Trophoblast cell (in vitro differentiated cells and primary cell): ENCODE measurements around the gene RPA3.
A peak's percentile ranks its signal among the peaks of the same experiment; 100 is the strongest.

ENCODE experiments used
- DNase-seq, 2 donors: peaks; one replicate each; pipeline ENCODE4 v3.0.0-alpha.2; 2016
- H2AFZ ChIP-seq: 2 replicates; pipeline ENCODE4 v1.6.1; 2013; ENCODE audit warnings: low read length, moderate library complexity, mild to moderate bottlenecking; ENCODE audit not compliant: insufficient read depth, poor library complexity
- H2AK5ac ChIP-seq: 2 replicates; pipeline ENCODE4 v1.6.1; 2013; ENCODE audit warnings: mild to moderate bottlenecking, low read length
- H2BK120ac ChIP-seq: 2 replicates; pipeline ENCODE4 v1.6.1; 2013; ENCODE audit warnings: low read length, mild to moderate bottlenecking, moderate library complexity; ENCODE audit not compliant: insufficient read depth, poor library complexity
- H2BK12ac ChIP-seq: 2 replicates; pipeline ENCODE4 v1.6.1; 2013; ENCODE audit warnings: mild to moderate bottlenecking, low read length, moderate library complexity
- H2BK5ac ChIP-seq: 2 replicates; pipeline ENCODE4 v1.6.1; 2013; ENCODE audit warnings: low read length, low read depth, moderate library complexity, mild to moderate bottlenecking; ENCODE audit not compliant: poor library complexity
- H3K14ac ChIP-seq: 2 replicates; pipeline ENCODE4 v1.6.1; 2013; ENCODE audit warnings: mild to moderate bottlenecking, low read length
- H3K18ac ChIP-seq: 2 replicates; pipeline ENCODE4 v1.6.1; 2013; ENCODE audit warnings: mild to moderate bottlenecking, low read length
- H3K23ac ChIP-seq: 2 replicates; pipeline ENCODE4 v1.6.1; 2013; ENCODE audit warnings: low read length
- H3K27ac ChIP-seq: 2 replicates; pipeline ENCODE4 v1.5.1; 2013; ENCODE audit warnings: low read depth, mild to moderate bottlenecking, inconsistent platforms, low read length, moderate library complexity
- H3K27me3 ChIP-seq: 2 replicates; pipeline ENCODE4 v1.6.1; 2013; ENCODE audit warnings: inconsistent platforms, mild to moderate bottlenecking, low read length, moderate library complexity; ENCODE audit not compliant: insufficient read depth
- H3K36me3 ChIP-seq, 2 experiments: 1 replicate in 1 of 2; 2 replicates in 1 of 2; pipeline ENCODE4 v1.6.1; 2013; ENCODE audit warnings: low read length in 2 of 2, mild to moderate bottlenecking in 2 of 2, moderate library complexity in 1 of 2; ENCODE audit not compliant: insufficient read depth in 2 of 2, control insufficient read depth in 1 of 2
- H3K4ac ChIP-seq: 2 replicates; pipeline ENCODE4 v1.6.1; 2013; ENCODE audit warnings: low read depth, mild to moderate bottlenecking, low read length, moderate library complexity
- H3K4me1 ChIP-seq, 2 experiments: 1 replicate in 1 of 2; 2 replicates in 1 of 2; pipeline ENCODE4 v1.6.1; 2013; ENCODE audit warnings: low read length in 2 of 2, mild to moderate bottlenecking in 2 of 2, moderate library complexity in 1 of 2; ENCODE audit not compliant: insufficient read depth in 2 of 2, control insufficient read depth in 1 of 2
- H3K4me2 ChIP-seq: 2 replicates; pipeline ENCODE4 v1.6.1; 2013; ENCODE audit warnings: inconsistent platforms, mild to moderate bottlenecking, low read length, moderate library complexity
- H3K4me3 ChIP-seq: 2 replicates; pipeline ENCODE4 v1.5.1; 2013; ENCODE audit warnings: mild to moderate bottlenecking, low read depth, low read length, inconsistent platforms
- H3K79me1 ChIP-seq: one replicate; pipeline ENCODE4 v1.6.1; 2013; ENCODE audit warnings: low read length
- H3K79me2 ChIP-seq: 2 replicates; pipeline ENCODE4 v1.6.1; 2013; ENCODE audit warnings: low read length, mild to moderate bottlenecking; ENCODE audit not compliant: control insufficient read depth, insufficient read depth, poor library complexity
- H3K9ac ChIP-seq: 2 replicates; pipeline ENCODE4 v1.6.1; 2013; ENCODE audit warnings: mild to moderate bottlenecking, low read length
- H3K9me3 ChIP-seq: 2 replicates; pipeline ENCODE4 v1.6.1; 2013; ENCODE audit warnings: low read depth, mild to moderate bottlenecking, control low read depth, inconsistent platforms, low read length; ENCODE audit not compliant: insufficient read depth
- H4K12ac ChIP-seq: 2 replicates; pipeline ENCODE4 v1.6.1; 2013; ENCODE audit warnings: low read depth, mild to moderate bottlenecking, low read length, moderate library complexity
- H4K8ac ChIP-seq: 2 replicates; pipeline ENCODE4 v1.6.1; 2013; ENCODE audit warnings: low read depth, mild to moderate bottlenecking, low read length, moderate library complexity
- H4K91ac ChIP-seq: one replicate; pipeline ENCODE4 v1.6.1; 2013; ENCODE audit warnings: low read depth, mild to moderate bottlenecking, low read length, moderate library complexity
- WGBS: extraction: QIAGEN DNeasy Blood & Tissue Kit; methylation state at CpG from one replicate; pipeline ENCODE4 v1.1.7; 2013; ENCODE audit warnings: missing lambda C conversion rate; ENCODE audit not compliant: insufficient read length, insufficient coverage; ENCODE audit errors: extremely low coverage; 5-methylcytosine and 5-hydroxymethylcytosine counted together

The RPA3 gene

GRCh38 chr7:7719236-7719635 is 829 bp upstream of the RPA3 start:
- no peak overlapping the region for H4K12ac ChIP-seq
- no peaks in the 10 kb centered on the region for H3K79me2 ChIP-seq
- H3K4ac ChIP-seq: no peak overlapping the region
- H2AK5ac ChIP-seq: no peak overlapping the region
- H3K27me3 ChIP-seq: no peaks in the 10 kb centered on the region
- no peak overlapping the region for H3K18ac ChIP-seq
- no peak overlapping the region for H3K4me3 ChIP-seq
- H2BK5ac ChIP-seq: no peak overlapping the region
- no peak overlapping the region for H3K14ac ChIP-seq
- H4K8ac ChIP-seq: no peak overlapping the region
- WGBS: no CpG with 5 or more reads among the region's 2 CpGs
- no peak overlapping the region for H4K91ac ChIP-seq
- no peak overlapping the region for H2AFZ ChIP-seq
- no peaks in the 10 kb centered on the region for H3K9me3 ChIP-seq
- peak; percentile 41 to 78 for DNase-seq
- no peaks in the 10 kb centered on the region for H3K4me1 ChIP-seq
- H2BK12ac ChIP-seq: no peak overlapping the region
- H3K9ac ChIP-seq: no peak overlapping the region
- H3K4me2 ChIP-seq: no peak overlapping the region
- no peak overlapping the region for H3K27ac ChIP-seq
- H3K23ac ChIP-seq: no peak overlapping the region
- H3K79me1 ChIP-seq: no peaks in the 10 kb centered on the region
- no peak overlapping the region for H2BK120ac ChIP-seq
- H3K36me3 ChIP-seq: no peaks in the 10 kb centered on the region

- H2BK5ac ChIP-seq: no peak overlapping the region
- H3K79me2 ChIP-seq: no peaks in the 10 kb centered on the region
- H4K12ac ChIP-seq: no peak overlapping the region
- H3K79me1 ChIP-seq: peaks cover 3% of the 10 kb centered on the region
- H3K27me3 ChIP-seq: no peaks in the 10 kb centered on the region
- no peak overlapping the region for H2BK12ac ChIP-seq
- peaks cover 0 to 2% of the 10 kb centered on the region in 2 experiments for H3K4me1 ChIP-seq
- no peak overlapping the region for H3K4ac ChIP-seq
- no peak overlapping the region for H3K14ac ChIP-seq
- no peak overlapping the region for H2AFZ ChIP-seq
- no peak overlapping the region for H4K91ac ChIP-seq
- DNase-seq: no peak
- WGBS: 100% methylated on average over 1 of the region's 4 CpGs
- H3K4me3 ChIP-seq: no peak overlapping the region
- no peak overlapping the region for H3K4me2 ChIP-seq
- H3K36me3 ChIP-seq: no peaks in the 10 kb centered on the region
- H3K9me3 ChIP-seq: no peaks in the 10 kb centered on the region
- H4K8ac ChIP-seq: no peak overlapping the region
- H3K23ac ChIP-seq: no peak overlapping the region
- no peak overlapping the region for H3K27ac ChIP-seq
- H3K18ac ChIP-seq: no peak overlapping the region
- no peak overlapping the region for H3K9ac ChIP-seq
- H2AK5ac ChIP-seq: no peak overlapping the region
- H2BK120ac ChIP-seq: no peak overlapping the region
Measured at GRCh38 chr7:7713730-7714129, 4.7 kb downstream of the RPA3 start.

- H4K8ac ChIP-seq: no peak overlapping the region
- no peak overlapping the region for H2AFZ ChIP-seq
- no peak overlapping the region for H3K18ac ChIP-seq
- no peak overlapping the region for H2AK5ac ChIP-seq
- no CpG with 5 or more reads among the region's 2 CpGs for WGBS
- no peak overlapping the region for H3K14ac ChIP-seq
- H4K91ac ChIP-seq: no peak overlapping the region
- H3K27ac ChIP-seq: no peak overlapping the region
- no peaks in the 10 kb centered on the region for H3K36me3 ChIP-seq
- H3K79me1 ChIP-seq: peaks cover 4% of the 10 kb centered on the region
- H3K4me3 ChIP-seq: no peak overlapping the region
- H3K9me3 ChIP-seq: no peaks in the 10 kb centered on the region
- peaks cover 0 to 4% of the 10 kb centered on the region in 2 experiments for H3K4me1 ChIP-seq
- no peaks in the 10 kb centered on the region for H3K79me2 ChIP-seq
- H2BK5ac ChIP-seq: no peak overlapping the region
- H3K27me3 ChIP-seq: no peaks in the 10 kb centered on the region
- no peak overlapping the region for H3K23ac ChIP-seq
- DNase-seq: no peak
- no peak overlapping the region for H3K4ac ChIP-seq
- no peak overlapping the region for H2BK12ac ChIP-seq
- H4K12ac ChIP-seq: no peak overlapping the region
- no peak overlapping the region for H3K9ac ChIP-seq
- no peak overlapping the region for H3K4me2 ChIP-seq
- no peak overlapping the region for H2BK120ac ChIP-seq
Measured at GRCh38 chr7:7710469-7710868, 7.9 kb downstream of the RPA3 start.

- Histone ChIP-seq H3K23ac (no peak overlapping the region), H3K79me2 (no peaks in the 10 kb centered on the region), H3K4me2 (no peak overlapping the region), H3K9ac (no peak overlapping the region), H4K91ac (peak overlapping the region; percentile 18), H2BK120ac (peak overlapping the region; percentile 63), H3K36me3 (no peaks in the 10 kb centered on the region), H2AFZ (peak overlapping the region; percentile 9), H2BK5ac (peak overlapping the region; percentile 79), H3K4me3 (no peak overlapping the region), H3K27ac (peak overlapping the region; percentile 5), H3K27me3 (no peaks in the 10 kb centered on the region), H4K8ac (peak overlapping the region; percentile 60), H3K18ac (peak overlapping the region; percentile 82), H4K12ac (peak overlapping the region; percentile 36), H3K79me1 (peaks cover 4% of the 10 kb centered on the region), H2AK5ac (no peak overlapping the region), H2BK12ac (peak overlapping the region; percentile 84), H3K9me3 (no peaks in the 10 kb centered on the region), H3K4ac (peak overlapping the region; percentile 75), H3K4me1 (peaks cover 0 to 4% of the 10 kb centered on the region in 2 experiments), H3K14ac (no peak overlapping the region)
- whole genome bisulfite sequencing: no CpG with 5 or more reads among the region's 3 CpGs
- DNase-seq: no peak
Measured at GRCh38 chr7:7709291-7709690, 9.1 kb downstream of the RPA3 start.
